PC-3 (cell line): ENCODE measurements around the gene EMILIN3. TPM values are rescaled to one million over a fixed set of nuclear protein-coding genes. Genes with fewer than 3 reads are reported as not detected.

Source experiments
- ATAC-seq: fragments of 200-7000 bp; cut with Tn5 transposase; 2 replicates; pipeline ENCODE4 v1.9.1; 2020; ENCODE audit warnings: mild to moderate bottlenecking, moderate library complexity
- BruUV-seq: library from RNA; stranded (reverse); fragments of 400-500 nt; replicated peaks from 2 replicates; lab custom pipeline; 2021; lab: Mats Ljungman, UMichigan
- CTCF ChIA-PET: fragments of 300-600 bp; sonication (Branson Sonifier 250); formaldehyde crosslinking; loops from one replicate; lab custom pipeline; 2022; ENCODE audit warnings: antibody characterized with exemption; lab: Charles Lee
- POLR2A ChIA-PET: fragments of 300-600 bp; sonication (Branson Sonifier 250); formaldehyde crosslinking; loops from one replicate; lab custom pipeline; 2022; ENCODE audit warnings: antibody characterized with exemption; ENCODE audit not compliant: unreplicated experiment; lab: Charles Lee
- DNase-seq: peaks from one replicate; pipeline ENCODE4 v3.0.0-alpha.2; 2015
- H2AFZ ChIP-seq: fragments of 300-600 bp; sonication (generic); 2 replicates; pipeline ENCODE4 v1.6.0; 2016; ENCODE audit warnings: antibody characterized with exemption, low read length
- H3F3A ChIP-seq: fragments of 300-600 bp; sonication (generic); one replicate; pipeline ENCODE4 v1.6.0; 2017; ENCODE audit warnings: antibody characterized with exemption, low read length, control low read depth, mild to moderate bottlenecking; ENCODE audit not compliant: unreplicated experiment
- H3K27ac ChIP-seq: fragments of 300-600 bp; sonication (generic); 2 replicates; pipeline ENCODE4 v1.5.1; 2016; ENCODE audit warnings: mild to moderate bottlenecking, low read length
- H3K27me3 ChIP-seq: fragments of 300-600 bp; sonication (generic); 2 replicates; pipeline ENCODE4 v1.6.1; 2016; ENCODE audit warnings: low read length, mixed read lengths
- H3K36me3 ChIP-seq: fragments of 300-600 bp; sonication (generic); 2 replicates; pipeline ENCODE4 v1.6.1; 2016; ENCODE audit warnings: low read depth, mixed run types, low read length, mixed read lengths
- H3K4me1 ChIP-seq: fragments of 300-600 bp; sonication (generic); 2 replicates; pipeline ENCODE4 v1.5.1; 2016; ENCODE audit warnings: low read length; ENCODE audit not compliant: insufficient read depth
- H3K4me2 ChIP-seq: fragments of 300-600 bp; sonication (generic); 2 replicates; pipeline ENCODE4 v1.6.0; 2016; ENCODE audit warnings: low read length
- H3K4me3 ChIP-seq: fragments of 300-600 bp; sonication (generic); 2 replicates; pipeline ENCODE4 v1.5.1; 2016; ENCODE audit warnings: mild to moderate bottlenecking, low read length, mixed read lengths
- H3K79me2 ChIP-seq: fragments of 300-600 bp; sonication (generic); 2 replicates; pipeline ENCODE4 v1.6.1; 2017; ENCODE audit warnings: low read length, mixed read lengths
- H3K9ac ChIP-seq: fragments of 300-600 bp; sonication (generic); 2 replicates; pipeline ENCODE4 v1.6.0; 2016; ENCODE audit warnings: mild to moderate bottlenecking, low read length
- H3K9me2 ChIP-seq: fragments of 300-600 bp; sonication (generic); replicated peaks from 2 replicates; pipeline ENCODE4 v1.6.1; 2016; ENCODE audit warnings: mixed run types, low read length, mixed read lengths
- H3K9me3 ChIP-seq: fragments of 300-600 bp; sonication (generic); 2 replicates; pipeline ENCODE4 v1.6.1; 2016; ENCODE audit warnings: low read length, mixed read lengths
- H4K20me1 ChIP-seq: fragments of 300-600 bp; sonication (generic); 2 replicates; pipeline ENCODE4 v1.6.1; 2016; ENCODE audit warnings: low read length, mixed read lengths
- CTCF ChIP-seq: fragments of 300-600 bp; sonication (generic); conservative IDR thresholded peaks from 2 replicates; pipeline ENCODE4 v1.5.1; 2017; ENCODE audit warnings: antibody characterized with exemption, low read depth, mild to moderate bottlenecking, low read length
- EZH2 ChIP-seq: fragments of 300-600 bp; sonication (generic); IDR thresholded peaks from one replicate; pipeline ENCODE4 v1.6.1; 2017; ENCODE audit warnings: antibody characterized with exemption, mild to moderate bottlenecking, low read length; ENCODE audit not compliant: unreplicated experiment
- EZH2phosphoT487 ChIP-seq: fragments of 300-600 bp; sonication (generic); IDR thresholded peaks from 2 replicates; pipeline ENCODE4 v1.6.1; 2018; ENCODE audit warnings: mild to moderate bottlenecking, antibody characterized with exemption, low read length, borderline replicate concordance
- intact Hi-C: fragments of 100-400 bp; cut with micrococcal nuclease; formaldehyde crosslinking; loops from 2 replicates; pipeline ENCODE4 v1.9.0; 2023
- total RNA-seq: library from RNA; depleted of rRNA; stranded (reverse); fragments of >200 nt; gene quantifications from 2 replicates; pipeline ENCODE4 v1.2.3, GENCODE V29; 2014

The EMILIN3 gene
- total RNA-seq, 1 experiment from 2014 or later: not detected

GRCh38 chr20:41390889-41391288 is 24.3 kb upstream of the EMILIN3 start:
- no peaks in the 10 kb centered on the region for H3K4me1 ChIP-seq
- H3K4me2 ChIP-seq: no peak overlapping the region
- no peaks in the 10 kb centered on the region for H3K27me3 ChIP-seq
- no peak overlapping the region for H3K4me3 ChIP-seq
- H3K9me2 ChIP-seq: no peaks in the 10 kb centered on the region
- H3F3A ChIP-seq: no peaks in the 10 kb centered on the region
- ChIA-PET CTCF (no interaction called here), POLR2A (no interaction called here)
- intact Hi-C loops: no loop called here
- H3K9ac ChIP-seq: no peak overlapping the region
- H4K20me1 ChIP-seq: no peaks in the 10 kb centered on the region
- no peak for DNase-seq
- no peak overlapping the region for H2AFZ ChIP-seq
- no peaks in the 10 kb centered on the region for H3K9me3 ChIP-seq
- TF ChIP-seq CTCF: no peak
- no peak for TF ChIP-seq EZH2phosphoT487
- TF ChIP-seq EZH2: no peak
- no peak for ATAC-seq
- H3K36me3 ChIP-seq: no peaks in the 10 kb centered on the region
- H3K79me2 ChIP-seq: no peaks in the 10 kb centered on the region
- no peak overlapping the region for H3K27ac ChIP-seq
- BruUV-seq: no TSS peak

- H2AFZ ChIP-seq: no peak overlapping the region
- no peaks in the 10 kb centered on the region for H3K4me1 ChIP-seq
- ATAC-seq: no peak
- ChIA-PET CTCF (no interaction called here), POLR2A (no interaction called here)
- no peaks in the 10 kb centered on the region for H3K9me2 ChIP-seq
- no peaks in the 10 kb centered on the region for H3K36me3 ChIP-seq
- H3K4me2 ChIP-seq: no peak overlapping the region
- no peak overlapping the region for H3K9ac ChIP-seq
- TF ChIP-seq EZH2phosphoT487 (no peak), CTCF (no peak), EZH2 (no peak)
- H3K9me3 ChIP-seq: no peaks in the 10 kb centered on the region
- DNase-seq: no peak
- H3K79me2 ChIP-seq: no peaks in the 10 kb centered on the region
- peaks cover 9% of the 10 kb centered on the region; the same call in 1 of the 2 replicates for H3K27me3 ChIP-seq
- H3F3A ChIP-seq: no peaks in the 10 kb centered on the region
- H4K20me1 ChIP-seq: no peaks in the 10 kb centered on the region
- intact Hi-C loops: no loop called here
- BruUV-seq: no TSS peak
- H3K4me3 ChIP-seq: no peak overlapping the region
- no peak overlapping the region for H3K27ac ChIP-seq
Measured at GRCh38 chr20:41387444-41387851, 20.8 kb upstream of the EMILIN3 start.

GRCh38 chr20:41386502-41387427 is 20.1 kb upstream of the EMILIN3 start:
- Histone ChIP-seq H3K9me2 (no peaks in the 10 kb centered on the region), H3K9ac (no peak overlapping the region), H3K27me3 (peaks cover 13% of the 10 kb centered on the region; the same call in 1 of the 2 replicates), H3K36me3 (no peaks in the 10 kb centered on the region), H3K4me1 (no peaks in the 10 kb centered on the region), H2AFZ (no peak overlapping the region), H3F3A (no peaks in the 10 kb centered on the region), H3K27ac (no peak overlapping the region), H3K4me3 (no peak overlapping the region), H3K4me2 (no peak overlapping the region), H3K9me3 (no peaks in the 10 kb centered on the region), H4K20me1 (no peaks in the 10 kb centered on the region), H3K79me2 (no peaks in the 10 kb centered on the region)
- no peak for DNase-seq
- POLR2A ChIA-PET: no interaction called here
- no peak for TF ChIP-seq EZH2phosphoT487
- no peak for TF ChIP-seq EZH2
- TF ChIP-seq CTCF: no peak
- CTCF ChIA-PET: no interaction called here
- no TSS peak for BruUV-seq
- no peak for ATAC-seq
- intact Hi-C loops: no loop called here
